GM19240 (cell line): ENCODE measurements around the gene PCDH7.

ENCODE experiments used
- DNase-seq: peaks from one replicate; pipeline ENCODE4 v3.0.0; 2011; ENCODE audit warnings: low spot score; ENCODE audit not compliant: insufficient read length

PCDH7 gene

GRCh38 chr4:30720021-30720660 is at the start of gene PCDH7:
TSS of gene PCDH7 (plus strand) at chr4:30720369. CDS start at chr4:30721423, 1,054 bp downstream.
- no peak for DNase-seq

- DNase-seq, result no peak
These were observed 48.2 kb upstream of the PCDH7 start for GRCh38 chr4:30671926-30672448.

- no peak for DNase-seq
These were observed 24.0 kb upstream of the PCDH7 start for GRCh38 chr4:30696191-30696590.

GRCh38 chr4:30714408-30715031 is 5.6 kb upstream of the PCDH7 start:
- DNase-seq, result no peak

- no peak for DNase-seq
These were observed 4.0 kb upstream of the PCDH7 start for GRCh38 chr4:30716158-30716557.

GRCh38 chr4:30716681-30717207 is 3.4 kb upstream of the PCDH7 start:
- no peak for DNase-seq

- no peak for DNase-seq
These were observed 2.8 kb upstream of the PCDH7 start for GRCh38 chr4:30717208-30718020.

- DNase-seq, result no peak
These were observed 2.1 kb upstream of the PCDH7 start for GRCh38 chr4:30718021-30718542.

GRCh38 chr4:30718641-30719453 is 1.3 kb upstream of the PCDH7 start:
- no peak for DNase-seq

GRCh38 chr4:30719454-30720020 is 632 bp upstream of the PCDH7 start:
- no peak for DNase-seq

GRCh38 chr4:30720661-30721184 is 554 bp downstream of the PCDH7 start:
- DNase-seq, result no peak

- DNase-seq, result no peak
These were observed 1.3 kb downstream of the PCDH7 start for GRCh38 chr4:30721185-30722091.

GRCh38 chr4:30722092-30722358 is 1.9 kb downstream of the PCDH7 start:
- no peak for DNase-seq

GRCh38 chr4:30722359-30723200 is 2.4 kb downstream of the PCDH7 start:
- DNase-seq, result no peak

- no peak for DNase-seq
These were observed 3.2 kb downstream of the PCDH7 start for GRCh38 chr4:30723201-30723955.

- no peak for DNase-seq
These were observed 4.1 kb downstream of the PCDH7 start for GRCh38 chr4:30724247-30724646.

GRCh38 chr4:30725562-30725961 is 5.4 kb downstream of the PCDH7 start:
- no peak for DNase-seq
